H9 (cell line): ENCODE data around the gene ZNF385B. TPM values are rescaled to one million over a fixed set of nuclear protein-coding genes. Genes with fewer than 3 reads are reported as not detected.

ENCODE experiments used
- DNase-seq: peaks from one replicate; pipeline ENCODE4 v3.0.0-alpha.2; 2017
- H2AFZ ChIP-seq: one replicate; pipeline ENCODE4 v1.6.1; 2013; ENCODE audit warnings: mild to moderate bottlenecking, low read length, control low read depth, moderate library complexity
- H2AK5ac ChIP-seq: 2 replicates; pipeline ENCODE4 v1.6.1; 2013; ENCODE audit warnings: low read length, control low read depth, mixed read lengths; ENCODE audit not compliant: insufficient read length
- H2BK120ac ChIP-seq: one replicate; pipeline ENCODE4 v1.6.1; 2013; ENCODE audit warnings: low read depth, mild to moderate bottlenecking, low read length, control low read depth, inconsistent platforms; ENCODE audit not compliant: poor library complexity, severe bottlenecking
- H2BK12ac ChIP-seq: 2 replicates; pipeline ENCODE4 v1.6.1; 2013; ENCODE audit warnings: low read length, control low read depth, mixed read lengths, low read depth; ENCODE audit not compliant: insufficient read length
- H2BK15ac ChIP-seq: 2 replicates; pipeline ENCODE4 v1.6.1; 2013; ENCODE audit warnings: low read depth, low read length, control low read depth
- H2BK20ac ChIP-seq: one replicate; pipeline ENCODE4 v1.6.1; 2013; ENCODE audit warnings: low read depth, mild to moderate bottlenecking, low read length, control low read depth, inconsistent platforms; ENCODE audit not compliant: poor library complexity, severe bottlenecking
- H2BK5ac ChIP-seq: 2 replicates; pipeline ENCODE4 v1.6.1; 2013; ENCODE audit warnings: low read length, control low read depth, mixed read lengths; ENCODE audit not compliant: insufficient read length
- H3K14ac ChIP-seq: 2 replicates; pipeline ENCODE4 v1.6.1; 2013; ENCODE audit warnings: low read length, control low read depth; ENCODE audit not compliant: insufficient read depth
- H3K18ac ChIP-seq: 2 replicates; pipeline ENCODE4 v1.6.1; 2013; ENCODE audit warnings: low read depth, mild to moderate bottlenecking, mixed read lengths, low read length, control low read depth; ENCODE audit not compliant: insufficient read length
- H3K23ac ChIP-seq: 2 replicates; pipeline ENCODE4 v1.6.1; 2013; ENCODE audit warnings: low read length, control low read depth, mixed read lengths, low read depth; ENCODE audit not compliant: insufficient read length
- H3K23me2 ChIP-seq: 2 replicates; pipeline ENCODE4 v1.6.1; 2013; ENCODE audit warnings: low read depth, mild to moderate bottlenecking, mixed read lengths, low read length, control low read depth; ENCODE audit not compliant: insufficient read length, poor library complexity, severe bottlenecking
- H3K27ac ChIP-seq: 2 replicates; pipeline ENCODE4 v1.5.1; 2013; ENCODE audit warnings: low read length, control low read depth, mixed read lengths, low read depth; ENCODE audit not compliant: insufficient read length
- H3K27me3 ChIP-seq: 2 replicates; pipeline ENCODE4 v1.6.1; 2013; ENCODE audit warnings: low read length, control low read depth, inconsistent platforms; ENCODE audit not compliant: insufficient read depth
- H3K4ac ChIP-seq: 2 replicates; pipeline ENCODE4 v1.6.1; 2013; ENCODE audit warnings: low read depth, mild to moderate bottlenecking, control low read depth, inconsistent platforms, low read length, moderate library complexity
- H3K4me1 ChIP-seq: 2 replicates; pipeline ENCODE4 v1.6.1; 2013; ENCODE audit warnings: low read length, control low read depth, inconsistent platforms; ENCODE audit not compliant: insufficient read depth
- H3K4me2 ChIP-seq: 2 replicates; pipeline ENCODE4 v1.6.1; 2013; ENCODE audit warnings: low read length, control low read depth, mixed read lengths; ENCODE audit not compliant: insufficient read length, insufficient read depth
- H3K56ac ChIP-seq: 2 replicates; pipeline ENCODE4 v1.6.1; 2013; ENCODE audit warnings: low read depth, mild to moderate bottlenecking, mixed read lengths, low read length, control low read depth; ENCODE audit not compliant: insufficient read length
- H3K79me1 ChIP-seq: 2 replicates; pipeline ENCODE4 v1.6.1; 2013; ENCODE audit warnings: low read depth, mild to moderate bottlenecking, moderate library complexity, low read length, control low read depth, inconsistent platforms; ENCODE audit not compliant: insufficient read depth, poor library complexity, severe bottlenecking
- H3K79me2 ChIP-seq: 2 replicates; pipeline ENCODE4 v1.6.1; 2013; ENCODE audit warnings: low read length, control low read depth, inconsistent platforms; ENCODE audit not compliant: insufficient read depth
- H3K9ac ChIP-seq: 2 replicates; pipeline ENCODE4 v1.6.1; 2013; ENCODE audit warnings: low read length, control low read depth, mixed read lengths; ENCODE audit not compliant: insufficient read length; ENCODE audit errors: extremely low read depth
- H3K9me3 ChIP-seq: one replicate; pipeline ENCODE4 v1.6.1; 2013; ENCODE audit warnings: low read depth, low read length, inconsistent platforms; ENCODE audit not compliant: control insufficient read depth
- H3T11ph ChIP-seq: one replicate; pipeline ENCODE4 v1.6.1; 2013; ENCODE audit warnings: mild to moderate bottlenecking, low read length, control low read depth, inconsistent platforms
- H4K20me1 ChIP-seq: one replicate; pipeline ENCODE4 v1.6.1; 2013; ENCODE audit not compliant: control insufficient read depth, insufficient read length, insufficient read depth
- H4K5ac ChIP-seq: 2 replicates; pipeline ENCODE4 v1.6.1; 2013; ENCODE audit warnings: low read depth, mild to moderate bottlenecking, mixed read lengths, low read length, control low read depth; ENCODE audit not compliant: insufficient read length
- H4K8ac ChIP-seq: replicated peaks from 2 replicates; pipeline ENCODE4 v1.6.1; 2013; ENCODE audit warnings: low read length, control low read depth, mixed read lengths, low read depth; ENCODE audit not compliant: insufficient read length
- H4K91ac ChIP-seq: 2 replicates; pipeline ENCODE4 v1.6.1; 2013; ENCODE audit warnings: low read depth, mild to moderate bottlenecking, moderate library complexity, mixed read lengths, low read length, control low read depth; ENCODE audit not compliant: insufficient read length
- H3K27ac Mint-ChIP-seq, 3 experiments: 2 replicates in 2 of 3; 3 replicates in 1 of 3; pipeline ENCODE4 v1.8.0; 2020 to 2021; ENCODE audit warnings: mixed read lengths in 3 of 3, mild to moderate bottlenecking in 1 of 3, moderate library complexity in 1 of 3
- H3K27me3 Mint-ChIP-seq: 2 replicates; pipeline ENCODE4 v1.8.0; 2021; ENCODE audit warnings: low read depth, mild to moderate bottlenecking, moderate library complexity, mixed read lengths
- H3K36me3 Mint-ChIP-seq, 3 experiments: 2 replicates in 2 of 3; 3 replicates in 1 of 3; pipeline ENCODE4 v1.8.0; 2020 to 2021; ENCODE audit warnings: low read depth in 3 of 3, mixed read lengths in 3 of 3; ENCODE audit not compliant: insufficient read depth in 1 of 3
- H3K4me1 Mint-ChIP-seq, 2 experiments: 2 replicates each; pipeline ENCODE4 v1.8.0; 2020; ENCODE audit warnings: mixed read lengths in 2 of 2
- H3K4me3 Mint-ChIP-seq, 2 experiments: 2 replicates in 1 of 2; 3 replicates in 1 of 2; pipeline ENCODE4 v1.8.0; 2020 to 2021; ENCODE audit warnings: mild to moderate bottlenecking in 2 of 2, mixed read lengths in 2 of 2, moderate library complexity in 1 of 2
- H3K9me3 Mint-ChIP-seq, 2 experiments: 2 replicates in 1 of 2; 3 replicates in 1 of 2; pipeline ENCODE4 v1.8.0; 2020; ENCODE audit warnings: mild to moderate bottlenecking in 2 of 2, mixed read lengths in 2 of 2, moderate library complexity in 1 of 2
- WGBS: extraction: QIAGEN DNeasy Blood & Tissue Kit; methylation state at CpG from one replicate; pipeline ENCODE4 v1.1.7; 2013; ENCODE audit warnings: missing lambda C conversion rate, low lambda C conversion rate, mixed read lengths; ENCODE audit not compliant: insufficient read length; ENCODE audit errors: extremely low coverage; 5-methylcytosine and 5-hydroxymethylcytosine counted together
- total RNA-seq: library from RNA; stranded (reverse); gene quantifications from 2 replicates; pipeline ENCODE4 v1.2.1, GENCODE V29; 2021
- TF ChIP-seq, protein P1 (sequence below): fragments of 200-600 bp; sonication (generic); conservative IDR thresholded peaks from 3 replicates; pipeline ENCODE4 v1.8.0; 2021; ENCODE audit warnings: antibody characterized with exemption, mild to moderate bottlenecking

Gene ZNF385B
- total RNA-seq, 1 experiment from 2014 or later: 2.1 TPM

DNA sequence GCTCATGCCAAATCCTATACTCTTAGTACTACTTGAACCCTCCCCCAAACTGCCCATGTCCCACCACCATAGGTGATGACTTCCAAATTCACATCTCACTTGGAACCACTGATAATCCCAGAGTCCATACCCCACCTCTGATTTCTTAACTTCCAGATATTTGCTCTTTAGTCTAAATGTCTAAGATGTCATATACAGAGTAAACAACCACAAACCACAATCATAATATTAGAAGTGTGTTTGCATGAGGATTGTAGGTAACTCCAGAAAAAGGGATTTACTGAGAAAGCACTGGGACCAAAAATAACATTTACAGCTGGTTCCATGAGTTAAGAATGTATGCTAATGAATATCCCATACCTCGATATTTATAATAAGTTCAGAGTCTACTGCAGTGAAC is 146.2 kb downstream of the ZNF385B start:
- Histone ChIP-seq H2BK15ac (no peak overlapping the region), H3K4me1 (no peaks in the 10 kb centered on the region; the same call in 1 of the 2 replicates), H2BK5ac (no peak overlapping the region), H4K5ac (no peak overlapping the region), H4K91ac (no peak overlapping the region), H2BK120ac (no peak overlapping the region), H3K18ac (no peak overlapping the region), H3K4me2 (no peak overlapping the region), H2BK20ac (no peak overlapping the region), H2BK12ac (no peak overlapping the region), H3K79me2 (no peaks in the 10 kb centered on the region), H4K20me1 (no peaks in the 10 kb centered on the region), H3K27ac (no peak overlapping the region), H2AK5ac (no peak overlapping the region), H4K8ac (no peak overlapping the region), H3T11ph (no peak overlapping the region), H3K23ac (no peak overlapping the region), H3K27me3 (no peaks in the 10 kb centered on the region), H3K14ac (no peak overlapping the region), H3K79me1 (no peaks in the 10 kb centered on the region), H3K23me2 (no peaks in the 10 kb centered on the region), H3K9ac (no peak overlapping the region), H2AFZ (no peak overlapping the region), H3K4ac (no peak overlapping the region), H3K9me3 (no peaks in the 10 kb centered on the region), H3K56ac (no peak overlapping the region)
- H3K4me1 Mint-ChIP-seq: peaks cover 10 to 11% of the 10 kb centered on the region in 2 experiments
- H3K27me3 Mint-ChIP-seq: no peaks in the 10 kb centered on the region
- H3K36me3 Mint-ChIP-seq: no peaks in the 10 kb centered on the region
- H3K27ac Mint-ChIP-seq: no peak overlapping the region; a peak in 1 of 7 replicates
- DNase-seq: no peak
- TF ChIP-seq, protein P1, sequence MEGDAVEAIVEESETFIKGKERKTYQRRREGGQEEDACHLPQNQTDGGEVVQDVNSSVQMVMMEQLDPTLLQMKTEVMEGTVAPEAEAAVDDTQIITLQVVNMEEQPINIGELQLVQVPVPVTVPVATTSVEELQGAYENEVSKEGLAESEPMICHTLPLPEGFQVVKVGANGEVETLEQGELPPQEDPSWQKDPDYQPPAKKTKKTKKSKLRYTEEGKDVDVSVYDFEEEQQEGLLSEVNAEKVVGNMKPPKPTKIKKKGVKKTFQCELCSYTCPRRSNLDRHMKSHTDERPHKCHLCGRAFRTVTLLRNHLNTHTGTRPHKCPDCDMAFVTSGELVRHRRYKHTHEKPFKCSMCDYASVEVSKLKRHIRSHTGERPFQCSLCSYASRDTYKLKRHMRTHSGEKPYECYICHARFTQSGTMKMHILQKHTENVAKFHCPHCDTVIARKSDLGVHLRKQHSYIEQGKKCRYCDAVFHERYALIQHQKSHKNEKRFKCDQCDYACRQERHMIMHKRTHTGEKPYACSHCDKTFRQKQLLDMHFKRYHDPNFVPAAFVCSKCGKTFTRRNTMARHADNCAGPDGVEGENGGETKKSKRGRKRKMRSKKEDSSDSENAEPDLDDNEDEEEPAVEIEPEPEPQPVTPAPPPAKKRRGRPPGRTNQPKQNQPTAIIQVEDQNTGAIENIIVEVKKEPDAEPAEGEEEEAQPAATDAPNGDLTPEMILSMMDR: no peak
- no peaks in the 10 kb centered on the region for H3K9me3 Mint-ChIP-seq
- H3K4me3 Mint-ChIP-seq: no peak overlapping the region
- no CpG with 5 or more reads among the region's 1 CpG for WGBS
